ENCODE results near the gene SS18L1. TPM values are rescaled to one million over a fixed set of nuclear protein-coding genes. Genes with fewer than 3 reads are reported as not detected.
A peak's percentile ranks its signal among the peaks of the same experiment; 100 is the strongest.

SS18L1 gene
- total RNA-seq, 1 experiment from 2014 or later: 29.0 TPM

GRCh38 chr20:62120365-62120762, 23.2 kb upstream of the SS18L1 start:
- Histone ChIP-seq H3K27me3 (ENCODE audit: insufficient read depth, low read depth) (peaks cover 42% of the 10 kb centered on the region), H3K36me3 (ENCODE audit: low read depth) (0 out of 2 replicates have a peak, but pooled peaks cover 4% of the 10 kb centered on the region), H3K9me2 (ENCODE audit: insufficient read depth) (no peaks in the 10 kb centered on the region), H4K20me1 (ENCODE audit: insufficient read depth) (peaks cover 23% of the 10 kb centered on the region), H3K79me2 (ENCODE audit: low read depth) (peaks cover 23% of the 10 kb centered on the region), H3K4me2 (no peak overlapping the region), H3K9me3 (ENCODE audit: insufficient read depth, low read depth) (no peaks in the 10 kb centered on the region), H3K27ac (no peak overlapping the region), H3K4me1 (replicated peaks; ENCODE audit: insufficient read depth) (peaks cover 15% of the 10 kb centered on the region), H3K4me3 (no peak overlapping the region), H3F3A (ENCODE audit: insufficient read depth, low read depth) (peaks cover 17% of the 10 kb centered on the region), H2AFZ (no peak overlapping the region)
- POLR2A ChIA-PET (ENCODE audit: unreplicated experiment): no interaction called here
- no peak for DNase-seq
- CTCF ChIA-PET: no interaction called here
- TF ChIP-seq EZH2 (IDR thresholded peaks at IDR 0.05; ENCODE audit: low read depth) (no peak), CTCF (conservative IDR thresholded peaks at IDR 0.05) (no peak)
- BruUV-seq (replicated peaks): no TSS peak
- intact Hi-C loops (cut with micrococcal nuclease; ENCODE audit: unreplicated experiment): loop anchor here (2.0 to 5.0 kb wide), 2 partner anchors 34 to 108 kb away; no protein-coding TSS in a partner anchor

GRCh38 chr20:62120990-62121775, 22.4 kb upstream of the SS18L1 start:
- Histone ChIP-seq H3K79me2 (ENCODE audit: low read depth) (peaks cover 26% of the 10 kb centered on the region), H3K4me2 (peak overlapping the region; percentile 87), H3K36me3 (ENCODE audit: low read depth) (0 out of 2 replicates have a peak, but pooled peaks cover 11% of the 10 kb centered on the region), H4K20me1 (ENCODE audit: insufficient read depth) (peaks cover 25% of the 10 kb centered on the region), H3K9me2 (ENCODE audit: insufficient read depth) (no peaks in the 10 kb centered on the region), H3F3A (ENCODE audit: insufficient read depth, low read depth) (peaks cover 17% of the 10 kb centered on the region), H3K27ac (peak overlapping the region; percentile 95), H2AFZ (peak overlapping the region; percentile 99), H3K27me3 (ENCODE audit: insufficient read depth, low read depth) (peaks cover 37% of the 10 kb centered on the region), H3K9me3 (ENCODE audit: insufficient read depth, low read depth) (no peaks in the 10 kb centered on the region), H3K4me3 (peak overlapping the region; percentile 80), H3K4me1 (replicated peaks; ENCODE audit: insufficient read depth) (peaks cover 15% of the 10 kb centered on the region)
- ChIA-PET POLR2A (ENCODE audit: unreplicated experiment) (interaction anchor here (0.6 to 0.8 kb wide), 4 partner anchors 115 to 712 kb away, joined by 3 to 4 read pairs (median 4); no protein-coding TSS in a partner anchor), CTCF (no interaction called here)
- TSS peak; percentile 78 for BruUV-seq (replicated peaks)
- peak in 1 of 2 experiments; percentile 64 for DNase-seq
- intact Hi-C loops (cut with micrococcal nuclease; ENCODE audit: unreplicated experiment): loop anchor here (2.0 to 5.0 kb wide), 2 partner anchors 34 to 109 kb away; no protein-coding TSS in a partner anchor
- TF ChIP-seq EZH2 (IDR thresholded peaks at IDR 0.05; ENCODE audit: low read depth) (no peak), CTCF (conservative IDR thresholded peaks at IDR 0.05) (no peak)

- ChIA-PET POLR2A (ENCODE audit: unreplicated experiment) (interaction anchor here (0.6 to 0.8 kb wide), 5 partner anchors 21 to 713 kb away, joined by 3 to 7 read pairs (median 4); partner anchors contain the start of genes PSMA7 and SS18L1), CTCF (interaction anchor here (0.6 to 0.7 kb wide), 2 partner anchors 672 to 751 kb away, joined by 5 to 6 read pairs; no protein-coding TSS in a partner anchor)
- DNase-seq: peak; percentile 86 to 99
- peaks cover 15% of the 10 kb centered on the region for H3K4me1 ChIP-seq (replicated peaks; ENCODE audit: insufficient read depth)
- no TSS peak for BruUV-seq (replicated peaks)
- TF ChIP-seq EZH2 (IDR thresholded peaks at IDR 0.05; ENCODE audit: low read depth) (no peak), CTCF (conservative IDR thresholded peaks at IDR 0.05) (no peak)
- H3K4me2 ChIP-seq: peak within 1 kb of the TSS; percentile 87
- peaks cover 17% of the 10 kb centered on the region for H3F3A ChIP-seq (ENCODE audit: insufficient read depth, low read depth)
- peak within 1 kb of the TSS; percentile 80 for H3K4me3 ChIP-seq
- peaks cover 29% of the 10 kb centered on the region for H3K27me3 ChIP-seq (ENCODE audit: insufficient read depth, low read depth)
- H3K27ac ChIP-seq: peak within 1 kb of the TSS; percentile 95
- H2AFZ ChIP-seq: peak within 1 kb of the TSS; percentile 99
- 0 out of 2 replicates have a peak, but pooled peaks cover 12% of the 10 kb centered on the region for H3K36me3 ChIP-seq (ENCODE audit: low read depth)
- H4K20me1 ChIP-seq (ENCODE audit: insufficient read depth): peaks cover 25% of the 10 kb centered on the region
- H3K9me3 ChIP-seq (ENCODE audit: insufficient read depth, low read depth): no peaks in the 10 kb centered on the region
- intact Hi-C loops (cut with micrococcal nuclease; ENCODE audit: unreplicated experiment): loop anchor here (1.0 to 5.0 kb wide), 4 partner anchors 21 to 110 kb away; partner anchors contain the start of genes PSMA7 and SS18L1
- no peaks in the 10 kb centered on the region for H3K9me2 ChIP-seq (ENCODE audit: insufficient read depth)
- H3K79me2 ChIP-seq (ENCODE audit: low read depth): peaks cover 26% of the 10 kb centered on the region
Observed at GRCh38 chr20:62121776-62122653, 21.6 kb upstream of the SS18L1 start, which contains the start of gene LSM14B. LSM14B (plus strand) TSS chr20:62122475; CDS start chr20:62122667, 192 bp downstream.
